HepG2 (cell line): ENCODE measurements around the gene MAMSTR. TPM values are rescaled to one million over a fixed set of nuclear protein-coding genes. Genes with fewer than 3 reads are reported as not detected.

Experiments used
- CSRNP1 ChIP-seq: sonication (generic); formaldehyde crosslinking; IDR thresholded peaks from 2 replicates; pipeline ENCODE4 v1.8.1; 2023; ENCODE audit warnings: mild to moderate bottlenecking, missing genetic modification reagents
- FOXP4 ChIP-seq: sonication (generic); formaldehyde crosslinking; IDR thresholded peaks from 2 replicates; pipeline ENCODE4 v1.4.0; 2020; ENCODE audit warnings: missing genetic modification reagents
- SAP130 ChIP-seq: IDR thresholded peaks from 2 replicates; pipeline ENCODE4 v1.6.1; 2016; ENCODE audit warnings: low read depth
- SPEN ChIP-seq: sonication (generic); formaldehyde crosslinking; IDR thresholded peaks from 2 replicates; pipeline ENCODE4 v1.5.1; 2020; ENCODE audit warnings: low read depth, mild to moderate bottlenecking, missing genetic modification reagents
- ZGPAT ChIP-seq: IDR thresholded peaks from 2 replicates; pipeline ENCODE4 v1.6.1; 2016; ENCODE audit warnings: mild to moderate bottlenecking
- ZNF430 ChIP-seq: sonication (generic); formaldehyde crosslinking; IDR thresholded peaks from 2 replicates; pipeline ENCODE4 v1.9.0; 2021; ENCODE audit warnings: mild to moderate bottlenecking, missing genetic modification reagents
- ZNF770 ChIP-seq: sonication (generic); formaldehyde crosslinking; IDR thresholded peaks from 2 replicates; pipeline ENCODE4 v1.5.0; 2020; ENCODE audit warnings: mild to moderate bottlenecking, missing genetic modification reagents
- ZSCAN5A ChIP-seq: sonication (generic); formaldehyde crosslinking; IDR thresholded peaks from 2 replicates; pipeline ENCODE4 v1.8.0; 2022; ENCODE audit warnings: mild to moderate bottlenecking, missing genetic modification reagents, borderline replicate concordance
- polyA plus RNA-seq, 8 experiments: library from polyadenylated mRNA; depleted of rRNA in 3 of 8; stranded (reverse) in 7 of 8; unstranded in 1 of 8; fragments of >200 nt; fragmentation: Illumina TruSeq in 4 of 8; extraction: Trizol in 4 of 8; gene quantifications; 2 replicates each; pipeline versions ENCODE4 v1.2.1 to v1.2.3, GENCODE V29; 2011 to 2016; ENCODE audit warnings: low read depth in 4 of 8, missing spikeins in 1 of 8, mixed read lengths in 1 of 8; ENCODE audit not compliant: insufficient read depth in 1 of 8
- total RNA-seq, 5 experiments: library from RNA; depleted of rRNA; stranded (reverse); fragments of >200 nt; fragmentation: Illumina TruSeq; extraction: Trizol; gene quantifications; 2 replicates each; pipeline ENCODE4 v1.2.3, GENCODE V29; 2016; ENCODE audit warnings: low read depth in 1 of 5

The MAMSTR gene
- total and polyA plus RNA-seq, 2 of the 13 experiments (the other 11 are each of a cell fraction or from before 2014, with no cell fraction given) = 2.2 to 2.4 TPM

GRCh38 chr19:48713864-48714755, 5.4 kb downstream of the MAMSTR start (continued):
- no peak; the same call in 1 of the 2 replicates for TF ChIP-seq CSRNP1
- peak; percentile 57 for TF ChIP-seq SAP130 (CRISPR knock-in tag)
- TF ChIP-seq ZGPAT (CRISPR knock-in tag) = peak; percentile 71; the same call in 1 of the 2 replicates
- no peak for TF ChIP-seq ZSCAN5A (CRISPR knock-in tag)
- TF ChIP-seq ZNF430 = no peak
- 0 out of 2 replicates have a peak, but pooled peaks have one; percentile 38 for TF ChIP-seq SPEN
- TF ChIP-seq FOXP4 (CRISPR knock-in tag) = no peak
- TF ChIP-seq ZNF770 (CRISPR knock-in tag) = no peak
